MM.1S (cell line): ENCODE measurements around the gene AGPAT3.

Experiments used
- DNase-seq: peaks from one replicate; pipeline ENCODE4 v3.0.0-alpha.2; 2015
- H2AFZ ChIP-seq: fragments of 300-600 bp; sonication (generic); 2 replicates; pipeline ENCODE4 v1.6.0; 2016; ENCODE audit warnings: antibody characterized with exemption, low read length
- H3F3A ChIP-seq: fragments of 300-600 bp; sonication (generic); 2 replicates; pipeline ENCODE4 v1.6.1; 2016; ENCODE audit warnings: mild to moderate bottlenecking, antibody characterized with exemption, low read length, moderate library complexity, mixed read lengths; ENCODE audit not compliant: insufficient read depth
- H3K27ac ChIP-seq: fragments of 300-600 bp; sonication (generic); 2 replicates; pipeline ENCODE4 v1.5.1; 2016; ENCODE audit warnings: mild to moderate bottlenecking, low read length
- H3K27me3 ChIP-seq: fragments of 300-600 bp; sonication (generic); replicated peaks from 2 replicates; pipeline ENCODE4 v1.6.0; 2016; ENCODE audit warnings: low read length; ENCODE audit not compliant: insufficient read depth
- H3K36me3 ChIP-seq: fragments of 300-600 bp; sonication (generic); replicated peaks from 2 replicates; pipeline ENCODE4 v1.6.1; 2016; ENCODE audit warnings: mild to moderate bottlenecking, low read length, mixed read lengths; ENCODE audit not compliant: insufficient read depth
- H3K4me1 ChIP-seq: fragments of 300-600 bp; sonication (generic); 2 replicates; pipeline ENCODE4 v1.6.1; 2016; ENCODE audit warnings: low read length, mixed read lengths
- H3K4me2 ChIP-seq: fragments of 300-600 bp; sonication (generic); 2 replicates; pipeline ENCODE4 v1.6.0; 2016; ENCODE audit warnings: low read depth, low read length
- H3K4me3 ChIP-seq: fragments of 300-600 bp; sonication (generic); 2 replicates; pipeline ENCODE4 v1.5.1; 2016; ENCODE audit warnings: low read length, mixed read lengths
- H3K79me2 ChIP-seq: fragments of 300-600 bp; sonication (generic); 2 replicates; pipeline ENCODE4 v1.6.1; 2016; ENCODE audit warnings: mixed run types, low read length, mixed read lengths
- H3K9ac ChIP-seq: fragments of 300-600 bp; sonication (generic); 2 replicates; pipeline ENCODE4 v1.6.1; 2016; ENCODE audit warnings: low read length, mixed read lengths
- H3K9me2 ChIP-seq: fragments of 300-600 bp; sonication (generic); replicated peaks from 2 replicates; pipeline ENCODE4 v1.6.1; 2016; ENCODE audit warnings: mild to moderate bottlenecking, low read length, mixed read lengths; ENCODE audit not compliant: insufficient read depth
- H3K9me3 ChIP-seq: fragments of 300-600 bp; sonication (generic); replicated peaks from 2 replicates; pipeline ENCODE4 v1.6.1; 2016; ENCODE audit warnings: mild to moderate bottlenecking, low read length, mixed read lengths; ENCODE audit not compliant: insufficient read depth
- H4K20me1 ChIP-seq: fragments of 300-600 bp; sonication (generic); 2 replicates; pipeline ENCODE4 v1.6.1; 2016; ENCODE audit warnings: mild to moderate bottlenecking, low read length, moderate library complexity, mixed read lengths; ENCODE audit not compliant: insufficient read depth
- EZH2 ChIP-seq: fragments of 300-600 bp; sonication (generic); optimal IDR thresholded peaks from 2 replicates; pipeline ENCODE3; 2017; ENCODE audit warnings: low read depth, mild to moderate bottlenecking, antibody characterized with exemption, low read length, mixed read lengths
- EZH2phosphoT487 ChIP-seq: fragments of 300-600 bp; sonication (generic); IDR thresholded peaks from 2 replicates; pipeline ENCODE4 v1.6.1; 2018; ENCODE audit warnings: antibody characterized with exemption, low read length
- TF ChIP-seq, protein P1 (sequence below): fragments of 300-600 bp; sonication (generic); IDR thresholded peaks from 2 replicates; pipeline ENCODE4 v1.5.1; 2016; ENCODE audit warnings: antibody characterized with exemption, low read length, mixed read lengths

Gene AGPAT3

DNA sequence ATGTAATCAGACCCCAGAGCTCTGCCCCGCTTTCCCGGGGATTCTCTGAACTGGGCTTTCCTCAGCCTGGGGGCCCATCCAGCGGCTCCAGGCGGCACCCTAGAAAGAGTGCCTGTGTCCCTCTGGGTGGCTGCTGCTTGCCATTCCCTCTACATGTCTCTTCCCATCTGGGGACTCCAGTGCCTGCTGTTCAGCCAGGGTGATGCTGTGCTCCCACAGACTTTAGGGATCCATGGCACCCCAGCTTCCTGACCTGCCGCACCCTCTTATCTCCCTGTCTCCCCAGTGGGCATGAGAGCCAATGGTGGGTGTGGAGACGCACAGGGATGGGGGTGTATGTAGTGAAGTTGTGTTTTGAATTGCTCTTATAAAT, 163.2 kb downstream of the AGPAT3 start:
- TF ChIP-seq EZH2phosphoT487 (no peak), EZH2 (no peak)
- TF ChIP-seq, protein P1, sequence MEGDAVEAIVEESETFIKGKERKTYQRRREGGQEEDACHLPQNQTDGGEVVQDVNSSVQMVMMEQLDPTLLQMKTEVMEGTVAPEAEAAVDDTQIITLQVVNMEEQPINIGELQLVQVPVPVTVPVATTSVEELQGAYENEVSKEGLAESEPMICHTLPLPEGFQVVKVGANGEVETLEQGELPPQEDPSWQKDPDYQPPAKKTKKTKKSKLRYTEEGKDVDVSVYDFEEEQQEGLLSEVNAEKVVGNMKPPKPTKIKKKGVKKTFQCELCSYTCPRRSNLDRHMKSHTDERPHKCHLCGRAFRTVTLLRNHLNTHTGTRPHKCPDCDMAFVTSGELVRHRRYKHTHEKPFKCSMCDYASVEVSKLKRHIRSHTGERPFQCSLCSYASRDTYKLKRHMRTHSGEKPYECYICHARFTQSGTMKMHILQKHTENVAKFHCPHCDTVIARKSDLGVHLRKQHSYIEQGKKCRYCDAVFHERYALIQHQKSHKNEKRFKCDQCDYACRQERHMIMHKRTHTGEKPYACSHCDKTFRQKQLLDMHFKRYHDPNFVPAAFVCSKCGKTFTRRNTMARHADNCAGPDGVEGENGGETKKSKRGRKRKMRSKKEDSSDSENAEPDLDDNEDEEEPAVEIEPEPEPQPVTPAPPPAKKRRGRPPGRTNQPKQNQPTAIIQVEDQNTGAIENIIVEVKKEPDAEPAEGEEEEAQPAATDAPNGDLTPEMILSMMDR: no peak
- peaks cover 63% of the 10 kb centered on the region for H4K20me1 ChIP-seq
- peaks cover 99% of the 10 kb centered on the region for H3K79me2 ChIP-seq
- no peaks in the 10 kb centered on the region for H3K9me3 ChIP-seq
- H3K4me2 ChIP-seq: no peak overlapping the region
- H3K27ac ChIP-seq: no peak overlapping the region
- no peak overlapping the region for H3K4me3 ChIP-seq
- H3K36me3 ChIP-seq: peaks cover 13% of the 10 kb centered on the region; the same call in 1 of the 2 replicates
- H3K27me3 ChIP-seq: no peaks in the 10 kb centered on the region
- H3K9ac ChIP-seq: no peak overlapping the region
- H3F3A ChIP-seq: 0 out of 2 replicates have a peak, but pooled peaks cover 3% of the 10 kb centered on the region
- no peaks in the 10 kb centered on the region for H3K4me1 ChIP-seq
- H3K9me2 ChIP-seq: no peaks in the 10 kb centered on the region
- no peak for DNase-seq
- H2AFZ ChIP-seq: no peak overlapping the region

DNA sequence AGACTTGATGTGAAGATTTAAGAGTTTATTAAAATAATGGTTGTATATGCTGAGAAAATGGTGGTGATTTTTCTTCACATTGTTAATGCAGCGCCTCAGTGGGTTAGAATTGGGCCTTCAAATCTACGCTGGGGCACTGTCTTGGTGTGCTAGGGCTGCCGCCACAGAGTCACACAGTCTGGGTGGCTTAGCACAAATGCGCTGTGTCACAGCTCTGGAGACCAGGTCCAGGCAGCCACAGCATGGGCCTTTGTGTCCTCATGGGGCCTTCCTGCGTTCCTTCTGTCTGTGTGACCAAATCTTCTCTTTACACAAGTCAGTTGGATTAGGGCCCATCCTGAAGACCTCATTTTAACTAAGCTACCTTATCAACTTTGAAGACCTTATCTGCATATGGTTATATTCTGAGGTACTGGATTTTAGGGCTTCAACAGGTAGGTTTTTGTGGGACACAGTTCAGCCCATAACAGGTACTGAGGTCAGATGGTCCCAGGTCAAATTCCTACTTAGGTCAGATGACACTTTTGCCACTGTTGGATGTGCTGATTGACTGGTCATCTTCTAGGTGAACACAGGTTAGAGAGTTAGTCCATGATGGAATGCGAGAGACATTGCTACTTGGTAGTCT, 164.6 kb downstream of the AGPAT3 start:
- Histone ChIP-seq H3K4me1 (no peaks in the 10 kb centered on the region), H3K9ac (no peak overlapping the region), H3K27ac (no peak overlapping the region), H3K9me3 (no peaks in the 10 kb centered on the region), H3K9me2 (no peaks in the 10 kb centered on the region), H3K27me3 (no peaks in the 10 kb centered on the region), H3K4me2 (no peak overlapping the region), H4K20me1 (peaks cover 52% of the 10 kb centered on the region), H2AFZ (no peak overlapping the region), H3F3A (0 out of 2 replicates have a peak, but pooled peaks cover 3% of the 10 kb centered on the region), H3K36me3 (peaks cover 17% of the 10 kb centered on the region; the same call in 1 of the 2 replicates), H3K4me3 (no peak overlapping the region), H3K79me2 (peaks cover 94% of the 10 kb centered on the region)
- TF ChIP-seq EZH2 (no peak), EZH2phosphoT487 (no peak)
- TF ChIP-seq, protein P1: no peak
- no peak for DNase-seq

DNA sequence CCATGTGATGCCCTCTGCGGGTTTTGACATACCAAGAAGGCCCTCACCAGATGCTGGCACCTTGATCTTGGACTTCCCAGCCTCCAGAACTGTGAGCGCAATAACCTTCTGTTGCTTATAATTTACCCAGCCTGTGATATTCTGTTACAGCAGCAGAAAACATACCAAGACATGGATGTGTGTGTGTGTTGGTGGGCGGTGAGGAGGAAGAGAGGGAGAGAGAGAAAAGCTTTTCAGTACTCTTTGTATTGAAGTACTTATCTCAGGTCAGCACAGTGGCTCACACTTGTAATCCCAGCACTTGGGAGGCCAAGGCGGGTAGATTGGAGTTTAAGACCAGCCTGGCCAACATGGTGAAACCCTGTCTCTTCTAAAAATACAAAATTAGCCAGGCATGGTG, 170.2 kb downstream of the AGPAT3 start:
- Histone ChIP-seq H4K20me1 (0 out of 2 replicates have a peak, but pooled peaks cover 10% of the 10 kb centered on the region), H3K9ac (no peak overlapping the region), H3K4me3 (no peak overlapping the region), H3K4me1 (no peaks in the 10 kb centered on the region), H3K9me2 (no peaks in the 10 kb centered on the region), H2AFZ (no peak overlapping the region), H3K4me2 (no peak overlapping the region), H3K79me2 (peaks cover 86% of the 10 kb centered on the region), H3K27me3 (no peaks in the 10 kb centered on the region), H3K27ac (no peak overlapping the region), H3K36me3 (peaks cover 34% of the 10 kb centered on the region), H3K9me3 (no peaks in the 10 kb centered on the region), H3F3A (0 out of 2 replicates have a peak, but pooled peaks cover 3% of the 10 kb centered on the region)
- TF ChIP-seq, protein P1: no peak
- TF ChIP-seq EZH2phosphoT487 (no peak), EZH2 (no peak)
- DNase-seq: no peak
